Nephron progenitor cell (in vitro differentiated cells): Measurements from ENCODE around the gene CHST8.

Source experiments
- DNase-seq: peaks from one replicate; pipeline ENCODE4 v3.0.0; 2021
- H3K27ac Mint-ChIP-seq: 2 replicates; pipeline ENCODE4 v1.8.0; 2021; ENCODE audit warnings: mild to moderate bottlenecking, moderate library complexity, mixed read lengths
- H3K27me3 Mint-ChIP-seq: 2 replicates; pipeline ENCODE4 v1.8.0; 2021; ENCODE audit warnings: mild to moderate bottlenecking, low read depth, mixed read lengths; ENCODE audit not compliant: poor library complexity
- H3K36me3 Mint-ChIP-seq: 2 replicates; pipeline ENCODE4 v1.8.0; 2021; ENCODE audit warnings: low read depth, mixed read lengths
- H3K4me1 Mint-ChIP-seq: 2 replicates; pipeline ENCODE4 v1.8.0; 2021; ENCODE audit warnings: mixed read lengths
- H3K4me3 Mint-ChIP-seq: 2 replicates; pipeline ENCODE4 v1.8.0; 2021; ENCODE audit warnings: mild to moderate bottlenecking, moderate library complexity, mixed read lengths
- H3K9me3 Mint-ChIP-seq: 2 replicates; pipeline ENCODE4 v1.8.0; 2021; ENCODE audit warnings: mild to moderate bottlenecking, moderate library complexity, mixed read lengths
- TF ChIP-seq, protein P1 (sequence below): fragments of 200-600 bp; sonication (generic); IDR thresholded peaks from 2 replicates; pipeline ENCODE4 v1.5.0; 2021; ENCODE audit warnings: antibody characterized with exemption

Gene CHST8

DNA sequence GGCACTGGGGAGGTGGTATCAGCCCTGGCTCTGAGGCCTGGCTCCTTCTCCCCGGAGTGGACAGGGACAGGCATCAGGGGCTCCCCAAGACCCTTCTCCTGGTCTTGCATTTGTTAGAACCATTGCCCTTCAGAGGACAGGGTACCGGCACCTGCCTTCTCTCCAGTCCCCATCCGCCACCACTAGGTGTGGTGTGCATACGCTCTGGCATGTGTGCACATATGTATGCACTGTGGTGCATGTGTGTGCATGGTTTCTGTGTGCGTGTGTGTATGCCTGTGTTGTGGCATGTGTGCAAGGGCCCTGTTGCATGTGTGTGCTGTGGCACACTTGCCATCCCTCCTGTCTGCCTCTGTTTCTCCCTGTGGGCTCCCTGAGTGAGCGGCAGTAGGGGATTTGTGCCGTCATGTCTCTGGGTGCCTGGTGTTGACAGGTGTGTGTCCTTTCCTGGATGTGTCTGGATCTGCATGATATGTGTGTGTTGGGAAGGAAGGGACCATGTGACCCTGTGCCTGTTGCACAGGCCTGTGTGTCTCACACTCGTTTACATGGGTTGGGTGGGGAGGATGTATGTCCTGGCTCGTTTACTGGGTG lies 184.2 kb downstream of the CHST8 start:
- H3K9me3 Mint-ChIP-seq: no peaks in the 10 kb centered on the region
- H3K36me3 Mint-ChIP-seq: peaks cover 65% of the 10 kb centered on the region
- peaks cover 11% of the 10 kb centered on the region for H3K4me1 Mint-ChIP-seq
- H3K4me3 Mint-ChIP-seq: no peak overlapping the region
- H3K27ac Mint-ChIP-seq: no peak overlapping the region
- no peak for DNase-seq
- TF ChIP-seq, protein P1, sequence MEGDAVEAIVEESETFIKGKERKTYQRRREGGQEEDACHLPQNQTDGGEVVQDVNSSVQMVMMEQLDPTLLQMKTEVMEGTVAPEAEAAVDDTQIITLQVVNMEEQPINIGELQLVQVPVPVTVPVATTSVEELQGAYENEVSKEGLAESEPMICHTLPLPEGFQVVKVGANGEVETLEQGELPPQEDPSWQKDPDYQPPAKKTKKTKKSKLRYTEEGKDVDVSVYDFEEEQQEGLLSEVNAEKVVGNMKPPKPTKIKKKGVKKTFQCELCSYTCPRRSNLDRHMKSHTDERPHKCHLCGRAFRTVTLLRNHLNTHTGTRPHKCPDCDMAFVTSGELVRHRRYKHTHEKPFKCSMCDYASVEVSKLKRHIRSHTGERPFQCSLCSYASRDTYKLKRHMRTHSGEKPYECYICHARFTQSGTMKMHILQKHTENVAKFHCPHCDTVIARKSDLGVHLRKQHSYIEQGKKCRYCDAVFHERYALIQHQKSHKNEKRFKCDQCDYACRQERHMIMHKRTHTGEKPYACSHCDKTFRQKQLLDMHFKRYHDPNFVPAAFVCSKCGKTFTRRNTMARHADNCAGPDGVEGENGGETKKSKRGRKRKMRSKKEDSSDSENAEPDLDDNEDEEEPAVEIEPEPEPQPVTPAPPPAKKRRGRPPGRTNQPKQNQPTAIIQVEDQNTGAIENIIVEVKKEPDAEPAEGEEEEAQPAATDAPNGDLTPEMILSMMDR: no peak
- H3K27me3 Mint-ChIP-seq: peaks cover 3% of the 10 kb centered on the region

DNA sequence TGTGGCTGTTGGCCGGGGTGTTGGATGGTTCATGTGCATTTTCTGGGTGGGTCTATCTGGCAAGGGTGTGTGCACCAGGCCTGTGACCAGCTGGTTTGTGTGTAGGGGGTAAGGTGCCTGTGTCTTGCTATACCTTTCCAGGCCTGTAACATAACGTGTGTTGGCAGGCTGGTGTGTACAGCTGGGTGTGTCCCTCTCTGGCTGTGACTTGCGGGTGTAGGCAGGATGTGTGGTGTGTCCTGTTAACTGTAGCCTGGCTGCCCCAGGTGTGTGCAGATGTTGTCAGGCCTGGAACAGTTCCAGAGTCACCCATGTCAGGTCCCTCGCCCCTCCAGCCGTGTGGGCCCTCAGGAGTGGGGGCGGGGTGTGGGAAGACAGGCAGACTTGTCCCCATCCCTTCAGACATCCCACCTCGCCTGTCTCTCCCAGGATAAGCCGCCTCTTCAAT lies 184.7 kb downstream of the CHST8 start:
- TF ChIP-seq, protein P1: no peak
- H3K27ac Mint-ChIP-seq: no peak overlapping the region
- peaks cover 62% of the 10 kb centered on the region for H3K36me3 Mint-ChIP-seq
- no peak for DNase-seq
- H3K9me3 Mint-ChIP-seq: no peaks in the 10 kb centered on the region
- H3K27me3 Mint-ChIP-seq: peaks cover 1% of the 10 kb centered on the region
- no peak overlapping the region for H3K4me3 Mint-ChIP-seq
- H3K4me1 Mint-ChIP-seq: peaks cover 11% of the 10 kb centered on the region

DNA sequence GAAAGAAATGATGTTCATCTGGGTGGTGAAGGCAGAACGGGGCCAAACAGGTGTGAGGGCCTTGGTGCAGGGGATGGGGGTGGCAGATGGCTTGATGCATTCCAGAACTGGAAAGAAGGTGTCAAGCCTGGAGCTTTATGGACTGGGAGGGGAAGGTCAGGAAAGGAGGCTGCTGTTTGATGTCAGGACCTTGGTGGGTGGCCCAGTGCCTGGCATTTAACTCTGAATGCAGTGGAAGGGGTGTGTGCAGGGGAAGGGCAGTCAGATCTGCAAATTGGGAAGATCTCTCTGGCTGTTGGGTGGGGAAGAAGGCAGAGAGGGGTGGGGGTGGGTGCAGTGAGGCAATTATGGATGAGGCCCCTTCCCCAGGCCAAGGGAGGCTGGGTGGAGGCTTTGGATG lies 186.6 kb downstream of the CHST8 start:
- peaks cover 64% of the 10 kb centered on the region for H3K36me3 Mint-ChIP-seq
- no peak for DNase-seq
- peaks cover 7% of the 10 kb centered on the region for H3K4me1 Mint-ChIP-seq
- H3K4me3 Mint-ChIP-seq: no peak overlapping the region
- no peak overlapping the region for H3K27ac Mint-ChIP-seq
- no peaks in the 10 kb centered on the region for H3K9me3 Mint-ChIP-seq
- H3K27me3 Mint-ChIP-seq: no peaks in the 10 kb centered on the region
- TF ChIP-seq, protein P1: no peak

DNA sequence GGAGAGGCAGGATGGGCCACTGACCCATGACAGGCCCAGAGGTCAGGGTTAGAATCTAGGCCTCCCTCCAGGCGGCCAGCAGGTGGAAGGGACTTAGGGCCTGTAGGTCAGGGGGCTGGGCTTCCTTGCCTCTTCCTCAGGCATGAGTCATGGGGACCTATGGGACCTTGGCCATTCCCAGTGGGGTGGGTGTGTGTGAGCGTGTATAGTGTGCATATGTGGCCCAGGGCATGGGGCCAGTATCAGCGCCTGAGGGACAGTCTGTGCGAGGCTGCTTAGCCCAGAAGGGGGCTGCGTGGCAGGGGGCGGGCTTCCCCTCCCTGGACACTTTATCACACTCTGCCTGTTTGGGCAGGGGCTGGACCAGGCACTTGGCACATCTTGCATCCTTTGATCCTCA lies 188.2 kb downstream of the CHST8 start:
- H3K27ac Mint-ChIP-seq: peak overlapping the region; percentile 71
- H3K4me3 Mint-ChIP-seq: no peak overlapping the region
- no peaks in the 10 kb centered on the region for H3K9me3 Mint-ChIP-seq
- H3K27me3 Mint-ChIP-seq: no peaks in the 10 kb centered on the region
- no peak for DNase-seq
- H3K36me3 Mint-ChIP-seq: peaks cover 64% of the 10 kb centered on the region
- H3K4me1 Mint-ChIP-seq: peaks cover 7% of the 10 kb centered on the region
- TF ChIP-seq, protein P1: no peak

DNA sequence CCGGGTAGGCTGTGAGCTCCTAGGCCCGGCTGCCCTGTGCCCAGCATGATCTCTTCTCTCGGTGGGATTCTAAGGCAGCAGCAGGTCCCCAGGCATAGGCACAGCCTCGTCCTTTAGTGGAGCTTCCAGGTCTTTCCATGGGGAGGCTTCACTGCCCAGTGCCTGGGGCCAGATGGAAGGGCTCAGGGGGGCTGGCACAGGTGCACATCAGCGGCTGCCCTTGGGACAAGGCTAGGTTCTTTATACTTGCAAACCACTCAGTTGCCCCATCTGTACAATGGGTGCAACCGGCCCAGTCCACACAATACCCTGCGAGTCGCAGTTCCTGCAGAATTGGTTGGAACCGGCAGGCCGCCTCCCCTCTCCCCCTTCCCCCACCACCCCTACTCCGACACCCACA lies 189.1 kb downstream of the CHST8 start:
- no peak overlapping the region for H3K4me3 Mint-ChIP-seq
- H3K4me1 Mint-ChIP-seq: peaks cover 7% of the 10 kb centered on the region
- no peaks in the 10 kb centered on the region for H3K9me3 Mint-ChIP-seq
- TF ChIP-seq, protein P1: no peak
- peaks cover 65% of the 10 kb centered on the region for H3K36me3 Mint-ChIP-seq
- H3K27me3 Mint-ChIP-seq: no peaks in the 10 kb centered on the region
- DNase-seq: no peak
- no peak overlapping the region for H3K27ac Mint-ChIP-seq

DNA sequence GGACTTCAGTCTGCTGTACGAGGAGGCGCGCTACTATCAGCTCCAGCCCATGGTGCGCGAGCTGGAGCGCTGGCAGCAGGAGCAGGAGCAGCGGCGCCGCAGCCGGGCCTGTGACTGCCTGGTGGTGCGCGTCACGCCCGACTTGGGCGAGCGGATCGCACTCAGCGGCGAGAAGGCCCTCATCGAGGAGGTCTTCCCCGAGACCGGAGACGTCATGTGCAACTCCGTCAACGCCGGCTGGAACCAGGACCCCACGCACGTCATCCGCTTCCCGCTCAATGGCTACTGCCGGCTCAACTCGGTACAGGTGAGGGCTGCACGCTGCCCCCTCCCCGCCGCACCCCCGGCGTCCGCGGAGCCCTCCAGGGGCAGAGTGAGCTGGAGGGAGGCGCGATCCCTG lies 189.5 kb downstream of the CHST8 start:
- Mint-ChIP-seq H3K27me3 (no peaks in the 10 kb centered on the region), H3K36me3 (peaks cover 60% of the 10 kb centered on the region), H3K9me3 (no peaks in the 10 kb centered on the region), H3K4me1 (peaks cover 3% of the 10 kb centered on the region), H3K27ac (no peak overlapping the region), H3K4me3 (no peak overlapping the region)
- TF ChIP-seq, protein P1: no peak
- no peak for DNase-seq
